Peyer's patch (tissue), 4 donors: ENCODE results near the gene CMTM6.

Experiments
- CTCF ChIP-seq, 6 experiments: fragments of 450-650 bp in 4 of 6; fragments of 200-600 bp in 2 of 6; sonication (generic) in 1 of 6; IDR thresholded peaks; one replicate each; pipeline ENCODE4 v1.5.1; 2017 to 2019; ENCODE audit warnings: antibody characterized with exemption in 6 of 6, mild to moderate bottlenecking in 3 of 6, moderate library complexity in 1 of 6
- POLR2A ChIP-seq, 2 donors: fragments of 450-650 bp; IDR thresholded peaks; one replicate each; pipeline ENCODE4 v1.5.1; 2017; ENCODE audit warnings: antibody characterized with exemption in 2 of 2, mild to moderate bottlenecking in 2 of 2, moderate library complexity in 2 of 2

- no peak for TF ChIP-seq CTCF (IDR thresholded peaks at IDR 0.05)
- TF ChIP-seq POLR2A (IDR thresholded peaks at IDR 0.05) = no peak
Measured at GRCh38 chr3:32440611-32441350, 61.9 kb downstream of the CMTM6 start.
